ENCODE measurements around the gene CNTNAP2. TPM values are rescaled to one million over a fixed set of nuclear protein-coding genes. Genes with fewer than 3 reads are reported as not detected.
A peak's percentile ranks its signal among the peaks of the same experiment; 100 is the strongest.

CNTNAP2 gene
- 1 to 10 TPM in 1 of 3 donors, under 1 TPM in 1, not detected in 1; 0.18 to 1.1 TPM for total RNA-seq
- total RNA-seq (2013) = 3.8 TPM

- Mint-ChIP-seq H3K36me3 (peaks cover 10% of the 10 kb centered on the region), H3K27ac (no peak within 1 kb of the TSS), H3K27me3 (ENCODE audit: low read depth in 2 of 2) (peaks cover 8 to 10% of the 10 kb centered on the region in 2 donors), H3K9me3 (peaks cover 6% of the 10 kb centered on the region in 2 donors), H3K4me3 (no peak within 1 kb of the TSS), H3K4me1 (no peaks in the 10 kb centered on the region)
- Histone ChIP-seq H3K4me3 (ENCODE audit: low read length) (no peak within 1 kb of the TSS), H3K27me3 (ENCODE audit: control insufficient read depth, insufficient read depth, low read length) (peaks cover 14% of the 10 kb centered on the region), H3K27ac (ENCODE audit: low read length) (no peak within 1 kb of the TSS), H3K9me3 (ENCODE audit: control insufficient read depth, insufficient read depth, low read length) (no peaks in the 10 kb centered on the region), H3K36me3 (ENCODE audit: control insufficient read depth, insufficient read depth, low read length) (no peaks in the 10 kb centered on the region), H3K4me1 (ENCODE audit: control insufficient read depth, insufficient read depth, low read length) (peaks cover 4% of the 10 kb centered on the region)
- WGBS (ENCODE audit: insufficient coverage) = 6% methylated on average over 38 of the region's 42 CpGs
- no peak for TF ChIP-seq CTCF (IDR thresholded peaks at IDR 0.05)
- DNase-seq = no peak
- intact Hi-C loops (cut with micrococcal nuclease) = no loop called here
- peak in 1 of 3 donors; percentile 35 for ATAC-seq
These were observed at the start of gene CNTNAP2 for GRCh38 chr7:146116521-146117222. Gene CNTNAP2 (plus strand): TSS chr7:146116801. CDS start chr7:146116877, 76 bp downstream.

GRCh38 chr7:146067880-146068279, 48.7 kb upstream of the CNTNAP2 start:
- 90% methylated on average over 3 of the region's 3 CpGs for WGBS (ENCODE audit: insufficient coverage)
- TF ChIP-seq CTCF (IDR thresholded peaks at IDR 0.05) = no peak
- H3K4me3 ChIP-seq (ENCODE audit: low read length) = no peak overlapping the region
- no peak overlapping the region for H3K27ac ChIP-seq (ENCODE audit: low read length)
- no peaks in the 10 kb centered on the region for H3K36me3 Mint-ChIP-seq
- no peaks in the 10 kb centered on the region for H3K4me1 ChIP-seq (ENCODE audit: control insufficient read depth, insufficient read depth, low read length)
- no peaks in the 10 kb centered on the region for H3K27me3 ChIP-seq (ENCODE audit: control insufficient read depth, insufficient read depth, low read length)
- H3K9me3 Mint-ChIP-seq = peaks cover 11 to 16% of the 10 kb centered on the region in 2 donors
- no peaks in the 10 kb centered on the region for H3K36me3 ChIP-seq (ENCODE audit: control insufficient read depth, insufficient read depth, low read length)
- H3K27ac Mint-ChIP-seq = no peak overlapping the region
- H3K4me1 Mint-ChIP-seq = no peaks in the 10 kb centered on the region
- intact Hi-C loops (cut with micrococcal nuclease) = no loop called here
- peaks cover 4% of the 10 kb centered on the region for H3K9me3 ChIP-seq (ENCODE audit: control insufficient read depth, insufficient read depth, low read length)
- H3K27me3 Mint-ChIP-seq (ENCODE audit: low read depth in 2 of 2) = no peaks in the 10 kb centered on the region
- no peak overlapping the region for H3K4me3 Mint-ChIP-seq
- no peak for DNase-seq
- no peak for ATAC-seq

- intact Hi-C loops (cut with micrococcal nuclease) = no loop called here
- peaks cover 12 to 25% of the 10 kb centered on the region in 2 donors for H3K9me3 Mint-ChIP-seq
- WGBS (ENCODE audit: insufficient coverage) = 87% methylated on average over 5 of the region's 6 CpGs
- Histone ChIP-seq H3K4me1 (ENCODE audit: control insufficient read depth, insufficient read depth, low read length) (no peaks in the 10 kb centered on the region), H3K4me3 (ENCODE audit: low read length) (no peak overlapping the region), H3K9me3 (ENCODE audit: control insufficient read depth, insufficient read depth, low read length) (no peaks in the 10 kb centered on the region), H3K27ac (ENCODE audit: low read length) (no peak overlapping the region), H3K27me3 (ENCODE audit: control insufficient read depth, insufficient read depth, low read length) (no peaks in the 10 kb centered on the region), H3K36me3 (ENCODE audit: control insufficient read depth, insufficient read depth, low read length) (no peaks in the 10 kb centered on the region)
- TF ChIP-seq CTCF (IDR thresholded peaks at IDR 0.05) = no peak
- H3K27me3 Mint-ChIP-seq (ENCODE audit: low read depth in 2 of 2) = no peaks in the 10 kb centered on the region
- H3K27ac Mint-ChIP-seq = no peak overlapping the region
- ATAC-seq = no peak
- no peak for DNase-seq
- no peaks in the 10 kb centered on the region for H3K4me1 Mint-ChIP-seq
- no peaks in the 10 kb centered on the region for H3K36me3 Mint-ChIP-seq
- no peak overlapping the region for H3K4me3 Mint-ChIP-seq
These were observed 42.3 kb upstream of the CNTNAP2 start for GRCh38 chr7:146074195-146074765.

Measured in natural killer cell (primary cell).